Measurements from ENCODE around the gene SFXN5. TPM values are rescaled to one million over a fixed set of nuclear protein-coding genes. Genes with fewer than 3 reads are reported as not detected.

Gene SFXN5
- total RNA-seq, 4 donors from 2014 or later, result 5.7 to 11.8 (median 6.7) TPM

- 90 to 100% methylated on average over 7 to 23 of the region's 26 CpGs for WGBS, 2 donors (ENCODE audit: low coverage in 1 of 2)
- Histone ChIP-seq H3K9me3 (no peaks in the 10 kb centered on the region), H3K27me3 (no peaks in the 10 kb centered on the region), H3K27ac (no peak overlapping the region), H3K4me1 (no peaks in the 10 kb centered on the region), H3K36me3 (peaks cover 0 to 54% of the 10 kb centered on the region in 2 donors), H3K4me3 (no peak overlapping the region)
- TF ChIP-seq POLR2AphosphoS5 (IDR thresholded peaks at IDR 0.05) (no peak), POLR2A (IDR thresholded peaks at IDR 0.05) (no peak), EP300 (IDR thresholded peaks at IDR 0.05) (no peak), CTCF (IDR thresholded peaks at IDR 0.05) (no peak)
- ATAC-seq, result no peak
Observed at GRCh38 chr2:72959995-72960981, 111.2 kb downstream of the SFXN5 start.

- 86% methylated on average over 7 of the region's 8 CpGs; no CpG with 5 or more reads in 1 of the 2 donors for WGBS, 2 donors (ENCODE audit: low coverage in 1 of 2)
- TF ChIP-seq EP300 (IDR thresholded peaks at IDR 0.05) (no peak), CTCF (IDR thresholded peaks at IDR 0.05) (no peak), POLR2AphosphoS5 (IDR thresholded peaks at IDR 0.05) (no peak), POLR2A (IDR thresholded peaks at IDR 0.05) (no peak)
- ATAC-seq, result no peak
- Histone ChIP-seq H3K36me3 (peaks cover 0 to 50% of the 10 kb centered on the region in 2 donors), H3K27ac (no peak overlapping the region), H3K4me3 (no peak overlapping the region), H3K27me3 (no peaks in the 10 kb centered on the region), H3K9me3 (no peaks in the 10 kb centered on the region), H3K4me1 (no peaks in the 10 kb centered on the region)
Observed at GRCh38 chr2:72959554-72959953, 112.0 kb downstream of the SFXN5 start.

GRCh38 chr2:72958542-72959385 is 112.7 kb downstream of the SFXN5 start:
- H3K9me3 ChIP-seq, result no peaks in the 10 kb centered on the region
- no peak overlapping the region for H3K27ac ChIP-seq
- TF ChIP-seq POLR2AphosphoS5 (IDR thresholded peaks at IDR 0.05), result no peak
- no peak for TF ChIP-seq POLR2A (IDR thresholded peaks at IDR 0.05)
- TF ChIP-seq EP300 (IDR thresholded peaks at IDR 0.05), result no peak
- no peak for TF ChIP-seq CTCF (IDR thresholded peaks at IDR 0.05)
- H3K36me3 ChIP-seq, result peaks cover 0 to 43% of the 10 kb centered on the region in 2 donors
- H3K4me3 ChIP-seq, result no peak overlapping the region
- WGBS, 2 donors (ENCODE audit: low coverage in 1 of 2), result 93 to 96% methylated on average over 3 to 8 of the region's 13 CpGs
- no peak for ATAC-seq
- H3K27me3 ChIP-seq, result no peaks in the 10 kb centered on the region
- no peaks in the 10 kb centered on the region for H3K4me1 ChIP-seq

GRCh38 chr2:72956936-72957335 is 114.6 kb downstream of the SFXN5 start:
- Histone ChIP-seq H3K27me3 (no peaks in the 10 kb centered on the region), H3K4me1 (no peaks in the 10 kb centered on the region), H3K27ac (no peak overlapping the region), H3K4me3 (no peak overlapping the region), H3K9me3 (no peaks in the 10 kb centered on the region), H3K36me3 (peaks cover 0 to 31% of the 10 kb centered on the region in 2 donors)
- ATAC-seq, result no peak
- WGBS, 2 donors (ENCODE audit: low coverage in 1 of 2), result 88 to 100% methylated on average over 2 to 3 of the region's 3 CpGs
- TF ChIP-seq POLR2AphosphoS5 (IDR thresholded peaks at IDR 0.05) (no peak), CTCF (IDR thresholded peaks at IDR 0.05) (no peak)
